ENCODE data around the gene SPRED1.

DNA sequence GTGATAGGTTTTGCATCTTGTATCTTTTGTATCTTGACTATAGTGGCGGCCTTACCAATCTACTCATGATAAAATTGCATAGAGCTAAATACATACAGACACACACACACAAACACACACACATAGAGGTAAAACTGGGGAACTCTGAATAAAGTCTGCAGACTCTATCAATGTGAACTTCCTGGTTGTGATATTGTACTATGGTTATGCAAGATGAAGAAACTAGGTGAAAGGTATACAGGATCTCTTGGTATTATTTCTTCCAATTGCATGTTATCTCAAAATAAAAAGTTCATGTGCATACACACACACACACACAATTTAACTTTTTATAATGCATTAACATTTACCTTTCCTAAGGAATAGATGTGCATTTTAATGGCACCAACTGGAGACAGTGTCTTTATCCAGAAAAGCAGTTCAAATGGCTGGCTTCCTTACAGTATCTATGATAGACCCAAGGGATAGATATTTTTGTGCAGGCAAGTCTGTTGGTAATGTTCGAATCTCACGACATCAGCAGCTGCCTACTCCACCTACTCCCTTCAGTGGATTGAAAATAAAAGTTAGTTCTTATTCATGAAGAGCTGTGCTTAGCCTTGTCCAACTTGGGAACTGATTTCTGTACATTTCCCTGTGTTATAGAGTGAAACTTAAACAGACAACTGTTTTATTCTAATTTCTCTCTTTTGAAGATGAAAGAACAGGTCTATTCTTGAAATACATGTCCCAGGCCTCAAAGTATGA lies 46.9 kb upstream of the SPRED1 start:
- TF ChIP-seq, protein P1, sequence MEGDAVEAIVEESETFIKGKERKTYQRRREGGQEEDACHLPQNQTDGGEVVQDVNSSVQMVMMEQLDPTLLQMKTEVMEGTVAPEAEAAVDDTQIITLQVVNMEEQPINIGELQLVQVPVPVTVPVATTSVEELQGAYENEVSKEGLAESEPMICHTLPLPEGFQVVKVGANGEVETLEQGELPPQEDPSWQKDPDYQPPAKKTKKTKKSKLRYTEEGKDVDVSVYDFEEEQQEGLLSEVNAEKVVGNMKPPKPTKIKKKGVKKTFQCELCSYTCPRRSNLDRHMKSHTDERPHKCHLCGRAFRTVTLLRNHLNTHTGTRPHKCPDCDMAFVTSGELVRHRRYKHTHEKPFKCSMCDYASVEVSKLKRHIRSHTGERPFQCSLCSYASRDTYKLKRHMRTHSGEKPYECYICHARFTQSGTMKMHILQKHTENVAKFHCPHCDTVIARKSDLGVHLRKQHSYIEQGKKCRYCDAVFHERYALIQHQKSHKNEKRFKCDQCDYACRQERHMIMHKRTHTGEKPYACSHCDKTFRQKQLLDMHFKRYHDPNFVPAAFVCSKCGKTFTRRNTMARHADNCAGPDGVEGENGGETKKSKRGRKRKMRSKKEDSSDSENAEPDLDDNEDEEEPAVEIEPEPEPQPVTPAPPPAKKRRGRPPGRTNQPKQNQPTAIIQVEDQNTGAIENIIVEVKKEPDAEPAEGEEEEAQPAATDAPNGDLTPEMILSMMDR (IDR thresholded peaks at IDR 0.05) = no peak
- no peak for TF ChIP-seq POLR2A (IDR thresholded peaks at IDR 0.05)
